Right lobe of liver (tissue), 4 donors: ENCODE results near the gene NOC3L.

Experiments used
- POLR2A ChIP-seq: fragments of 450-650 bp; IDR thresholded peaks from one replicate; pipeline ENCODE4 v1.6.1; 2017; ENCODE audit warnings: antibody characterized with exemption, mild to moderate bottlenecking
- TF ChIP-seq, protein P1 (sequence below), 4 donors: fragments of 200-600 bp in 3 of 4; fragments of 450-650 bp in 1 of 4; IDR thresholded peaks; one replicate each; pipeline versions ENCODE4 v1.5.1 to v1.8.0; 2016 to 2022; ENCODE audit warnings: antibody characterized with exemption in 4 of 4, mild to moderate bottlenecking in 2 of 4
- donor health status: DM: no; HTN: no; CAD: no.
- donor health status: DM: no; HTN: no; CAD: no.
- donor health status: DM: no; HTN: yes; CAD: no.

DNA sequence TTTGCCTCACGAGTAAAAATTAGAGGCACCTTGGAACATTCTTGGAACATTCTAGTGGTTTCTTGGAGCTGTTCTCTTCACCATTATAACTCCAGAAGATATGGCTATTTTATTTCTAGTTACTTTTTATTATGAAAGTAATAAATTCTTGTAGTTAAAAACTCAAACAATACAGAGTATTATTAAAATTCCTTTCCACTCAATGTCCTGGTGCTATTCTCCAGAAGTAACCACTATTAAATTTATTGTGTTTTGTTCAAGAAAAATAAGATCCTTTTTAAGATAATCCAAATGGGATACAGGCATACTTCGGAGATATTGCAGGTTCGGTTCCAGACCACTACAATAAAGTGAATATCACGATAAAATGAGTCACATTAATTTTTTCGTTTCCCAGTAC lies 68.6 kb downstream of the NOC3L start:
- TF ChIP-seq POLR2A = no peak
- TF ChIP-seq, protein P1, sequence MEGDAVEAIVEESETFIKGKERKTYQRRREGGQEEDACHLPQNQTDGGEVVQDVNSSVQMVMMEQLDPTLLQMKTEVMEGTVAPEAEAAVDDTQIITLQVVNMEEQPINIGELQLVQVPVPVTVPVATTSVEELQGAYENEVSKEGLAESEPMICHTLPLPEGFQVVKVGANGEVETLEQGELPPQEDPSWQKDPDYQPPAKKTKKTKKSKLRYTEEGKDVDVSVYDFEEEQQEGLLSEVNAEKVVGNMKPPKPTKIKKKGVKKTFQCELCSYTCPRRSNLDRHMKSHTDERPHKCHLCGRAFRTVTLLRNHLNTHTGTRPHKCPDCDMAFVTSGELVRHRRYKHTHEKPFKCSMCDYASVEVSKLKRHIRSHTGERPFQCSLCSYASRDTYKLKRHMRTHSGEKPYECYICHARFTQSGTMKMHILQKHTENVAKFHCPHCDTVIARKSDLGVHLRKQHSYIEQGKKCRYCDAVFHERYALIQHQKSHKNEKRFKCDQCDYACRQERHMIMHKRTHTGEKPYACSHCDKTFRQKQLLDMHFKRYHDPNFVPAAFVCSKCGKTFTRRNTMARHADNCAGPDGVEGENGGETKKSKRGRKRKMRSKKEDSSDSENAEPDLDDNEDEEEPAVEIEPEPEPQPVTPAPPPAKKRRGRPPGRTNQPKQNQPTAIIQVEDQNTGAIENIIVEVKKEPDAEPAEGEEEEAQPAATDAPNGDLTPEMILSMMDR (IDR thresholded peaks at IDR 0.05) = no peak
